ENCODE measurements around the gene ZBTB11. TPM values are rescaled to one million over a fixed set of nuclear protein-coding genes. Genes with fewer than 3 reads are reported as not detected.
A peak's percentile ranks its signal among the peaks of the same experiment; 100 is the strongest.

Gene ZBTB11
- total RNA-seq, 1 donor from 2014 or later = 17.2 TPM

GRCh38 chr3:101631098-101631796 is 45.7 kb downstream of the ZBTB11 start:
- no peak overlapping the region for H3K4me3 Mint-ChIP-seq
- H3K4me1 Mint-ChIP-seq = no peaks in the 10 kb centered on the region
- TF ChIP-seq CTCF (conservative IDR thresholded peaks at IDR 0.05) = no peak
- no peaks in the 10 kb centered on the region for H3K9me3 Mint-ChIP-seq
- H3K27ac Mint-ChIP-seq (ENCODE audit: unreplicated experiment) = no peak overlapping the region
- no peaks in the 10 kb centered on the region for H3K36me3 Mint-ChIP-seq (ENCODE audit: low read depth)
- peaks cover 6% of the 10 kb centered on the region for H3K27me3 Mint-ChIP-seq (ENCODE audit: low read depth)
- no peak for DNase-seq (ENCODE audit: low read depth, low spot score)

- no peak overlapping the region for H3K4me3 Mint-ChIP-seq
- DNase-seq (ENCODE audit: low read depth, low spot score) = no peak
- peaks cover 2% of the 10 kb centered on the region for H3K27me3 Mint-ChIP-seq (ENCODE audit: low read depth)
- H3K4me1 Mint-ChIP-seq = no peaks in the 10 kb centered on the region
- no peaks in the 10 kb centered on the region for H3K36me3 Mint-ChIP-seq (ENCODE audit: low read depth)
- no peaks in the 10 kb centered on the region for H3K9me3 Mint-ChIP-seq
- no peak for TF ChIP-seq CTCF (conservative IDR thresholded peaks at IDR 0.05)
- H3K27ac Mint-ChIP-seq (ENCODE audit: unreplicated experiment) = peak overlapping the region; percentile 50
Observed at GRCh38 chr3:101629219-101629618, 47.7 kb downstream of the ZBTB11 start.

GRCh38 chr3:101625879-101626278 is 51.1 kb downstream of the ZBTB11 start:
- H3K9me3 Mint-ChIP-seq = no peaks in the 10 kb centered on the region
- no peaks in the 10 kb centered on the region for H3K27me3 Mint-ChIP-seq (ENCODE audit: low read depth)
- H3K4me1 Mint-ChIP-seq = no peaks in the 10 kb centered on the region
- H3K36me3 Mint-ChIP-seq (ENCODE audit: low read depth) = no peaks in the 10 kb centered on the region
- H3K27ac Mint-ChIP-seq (ENCODE audit: unreplicated experiment) = no peak overlapping the region
- no peak for DNase-seq (ENCODE audit: low read depth, low spot score)
- H3K4me3 Mint-ChIP-seq = no peak overlapping the region
- TF ChIP-seq CTCF (conservative IDR thresholded peaks at IDR 0.05) = no peak

GRCh38 chr3:101624857-101625256 is 52.1 kb downstream of the ZBTB11 start:
- Mint-ChIP-seq H3K36me3 (ENCODE audit: low read depth) (no peaks in the 10 kb centered on the region), H3K27ac (ENCODE audit: unreplicated experiment) (no peak overlapping the region), H3K4me3 (no peak overlapping the region), H3K4me1 (no peaks in the 10 kb centered on the region), H3K9me3 (no peaks in the 10 kb centered on the region), H3K27me3 (ENCODE audit: low read depth) (no peaks in the 10 kb centered on the region)
- DNase-seq (ENCODE audit: low read depth, low spot score) = no peak
- TF ChIP-seq CTCF (conservative IDR thresholded peaks at IDR 0.05) = no peak

- no peak overlapping the region for H3K27ac Mint-ChIP-seq (ENCODE audit: unreplicated experiment)
- H3K27me3 Mint-ChIP-seq (ENCODE audit: low read depth) = no peaks in the 10 kb centered on the region
- DNase-seq (ENCODE audit: low read depth, low spot score) = no peak
- H3K36me3 Mint-ChIP-seq (ENCODE audit: low read depth) = no peaks in the 10 kb centered on the region
- H3K9me3 Mint-ChIP-seq = no peaks in the 10 kb centered on the region
- H3K4me3 Mint-ChIP-seq = no peak overlapping the region
- no peaks in the 10 kb centered on the region for H3K4me1 Mint-ChIP-seq
- no peak for TF ChIP-seq CTCF (conservative IDR thresholded peaks at IDR 0.05)
Observed at GRCh38 chr3:101623656-101624055, 53.3 kb downstream of the ZBTB11 start.

Data from neural crest cell (in vitro differentiated cells).